HG02943 (cell line): ENCODE data around the gene ZNF789.
"Not testable (repeated sequence)": the region's sequence is repeated elsewhere in the genome, so short reads cannot be mapped to it uniquely, and the experiment has no call there.

ENCODE experiments used
- ATAC-seq: cut with Tn5 transposase; IDR thresholded peaks from one replicate; pipeline ENCODE4 v1.9.1; 2021; ENCODE audit warnings: mild to moderate bottlenecking, low read depth, moderate library complexity; ENCODE audit not compliant: unreplicated experiment

Gene ZNF789

DNA sequence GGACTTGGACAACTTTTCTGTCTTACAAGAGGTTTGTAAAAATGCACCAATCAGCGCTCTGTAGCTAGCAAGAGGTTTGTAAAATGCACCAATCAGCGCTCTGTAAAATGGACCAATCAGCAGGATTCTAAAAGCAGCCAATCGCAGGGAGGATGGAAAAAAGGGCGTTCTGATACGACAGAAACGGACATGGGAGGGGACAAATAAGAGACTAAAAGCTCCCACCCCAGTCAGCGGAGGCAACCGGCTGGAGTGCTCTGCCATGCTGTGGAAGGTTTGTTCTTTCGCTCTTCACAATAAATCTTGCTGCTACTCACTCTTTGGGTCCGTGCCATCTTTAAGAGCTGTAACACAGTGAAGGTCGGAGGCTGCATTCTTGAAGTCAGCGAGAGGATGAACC, 28.5 kb downstream of the ZNF789 start:
- not testable (repeated sequence) for ATAC-seq

- no peak for ATAC-seq
Measured at GRCh38 chr7:99504281-99504602, 31.6 kb downstream of the ZNF789 start.

- peak; percentile 73 for ATAC-seq
Measured at GRCh38 chr7:99504603-99505323, 32.1 kb downstream of the ZNF789 start, which contains the start of gene ZKSCAN5. ZKSCAN5 (plus strand) TSS chr7:99504662; CDS start chr7:99506045, 1,383 bp downstream.

DNA sequence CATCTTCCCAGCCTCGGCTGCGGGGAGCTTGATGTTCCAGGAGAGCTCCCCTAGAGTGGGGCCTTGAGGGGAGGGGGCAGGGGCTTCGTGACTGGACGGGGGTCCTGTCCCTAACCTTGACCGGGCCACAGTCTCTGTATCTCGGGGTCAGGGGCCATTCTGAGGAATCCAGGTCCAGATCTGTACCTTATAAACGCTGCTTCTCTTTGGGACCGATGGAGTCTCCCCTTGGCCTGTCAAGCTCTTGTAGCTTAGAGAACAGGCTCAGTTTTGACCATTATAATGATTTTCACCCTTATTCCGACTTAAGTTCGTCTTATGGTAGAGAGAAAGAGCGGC, 32.6 kb downstream of the ZNF789 start:
- ATAC-seq, result peak; percentile 13

DNA sequence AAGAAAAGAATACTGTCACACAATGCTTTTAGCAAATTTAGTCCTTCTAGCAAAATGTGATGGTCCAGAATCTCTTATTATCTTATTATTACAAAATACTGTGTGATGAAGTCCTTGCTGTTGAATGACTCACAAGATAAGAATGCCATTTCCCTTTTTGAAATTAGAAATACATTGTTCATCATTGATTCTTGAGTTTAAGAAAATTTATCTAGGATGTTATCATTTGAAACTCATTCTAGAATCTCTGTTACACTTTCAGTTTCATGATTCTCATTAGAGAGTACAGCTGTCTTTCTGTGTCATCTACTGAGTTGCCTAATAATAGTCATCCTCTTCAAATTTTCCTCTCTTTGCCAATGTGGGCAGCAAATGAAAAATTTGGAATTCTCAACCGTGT, 41.4 kb downstream of the ZNF789 start:
- no peak for ATAC-seq

- no peak for ATAC-seq
Measured at GRCh38 chr7:99521399-99521798, 48.7 kb downstream of the ZNF789 start.

GRCh38 chr7:99525713-99526440, 53.2 kb downstream of the ZNF789 start:
- ATAC-seq, result no peak

DNA sequence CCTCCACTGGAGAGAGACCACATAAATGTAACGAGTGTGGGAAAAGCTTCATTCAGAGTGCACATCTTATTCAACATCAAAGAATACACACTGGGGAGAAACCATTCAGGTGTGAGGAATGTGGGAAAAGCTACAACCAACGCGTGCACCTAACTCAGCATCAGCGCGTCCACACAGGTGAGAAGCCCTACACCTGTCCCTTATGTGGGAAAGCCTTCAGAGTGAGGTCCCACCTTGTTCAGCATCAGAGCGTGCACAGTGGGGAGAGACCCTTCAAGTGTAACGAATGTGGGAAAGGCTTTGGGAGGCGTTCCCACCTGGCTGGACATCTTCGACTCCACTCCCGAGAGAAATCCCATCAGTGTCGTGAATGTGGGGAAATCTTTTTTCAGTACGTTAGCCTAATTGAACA, 58.7 kb downstream of the ZNF789 start:
- ATAC-seq, result no peak

DNA sequence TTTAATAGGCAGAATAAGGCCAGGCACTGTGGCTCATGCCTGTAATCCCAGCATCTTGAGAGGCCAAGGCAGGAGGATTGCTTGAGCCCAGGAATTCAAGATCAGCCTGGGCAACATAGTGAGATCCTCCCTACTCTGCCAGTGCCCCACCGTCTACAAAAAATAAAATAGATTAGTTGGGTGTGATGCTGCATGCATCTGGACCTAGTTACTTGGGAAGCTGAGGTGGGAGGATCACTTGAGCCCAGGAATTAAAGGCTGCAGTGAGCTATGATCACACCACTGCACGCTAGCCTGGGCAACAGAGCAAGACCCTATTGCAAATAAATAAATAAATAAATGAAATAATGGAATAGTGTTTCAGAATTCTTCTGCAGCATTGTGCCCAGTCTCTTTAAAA, 63.0 kb downstream of the ZNF789 start:
- ATAC-seq, result no peak
